K562 (cell line): ENCODE data around the gene MSX1. TPM values are rescaled to one million over a fixed set of nuclear protein-coding genes. Genes with fewer than 3 reads are reported as not detected.

Experiments used
- ATAC-seq: fragments of 200-7000 bp; cut with Tn5 transposase; 3 replicates; pipeline ENCODE4 v1.9.1; 2020; ENCODE audit warnings: moderate library complexity
- BruUV-seq: library from RNA; stranded (reverse); fragments of 400-500 nt; replicated peaks from 2 replicates; lab custom pipeline; 2021; lab: Mats Ljungman, UMichigan
- CTCF ChIA-PET: fragments of 300-600 bp; formaldehyde crosslinking; extraction: SDS; loops from one replicate; lab custom pipeline; 2021; ENCODE audit warnings: low intra/inter-chr PET ratio; lab: Yijun Ruan, JAX
- POLR2A ChIA-PET: fragments of 300-600, 350-650 bp; sonication (Branson Sonifier 250); formaldehyde crosslinking; extraction: SDS; loops from one replicate; lab custom pipeline; 2021; ENCODE audit warnings: antibody characterized with exemption, inconsistent platforms; lab: Yijun Ruan, JAX
- DNase-seq, 4 experiments: peaks; one replicate each; pipeline versions ENCODE4 v3.0.0 to v3.0.0-alpha.2; 2011 to 2018; ENCODE audit warnings: low spot score in 3 of 4, mixed read lengths in 3 of 4; ENCODE audit errors: extremely low read depth in 1 of 4
- FAIRE-seq: peaks from 2 replicates; lab custom pipeline; 2011; peaks lifted over from hg19 to GRCh38; lab: Jason Lieb, UNC
- H2AFZ ChIP-seq: 2 replicates; pipeline ENCODE4 v1.6.0; 2011; ENCODE audit warnings: low read depth, low read length, control low read depth, inconsistent platforms
- H3K27ac ChIP-seq: fragments of 200-600 bp; 3 replicates; pipeline ENCODE4 v1.8.0; 2011; ENCODE audit warnings: low read depth, mild to moderate bottlenecking, control low read depth, inconsistent platforms, low read length, moderate library complexity, mixed read lengths; ENCODE audit errors: extremely low read depth
- H3K27me3 ChIP-seq, 2 experiments: fragments of 300-600 bp in 1 of 2; 2 replicates in 1 of 2; 3 replicates in 1 of 2; pipeline versions ENCODE4 v1.6.0 to v1.8.0; 2011; ENCODE audit warnings: inconsistent platforms in 2 of 2, low read length in 2 of 2, mild to moderate bottlenecking in 1 of 2, mixed read lengths in 1 of 2, moderate library complexity in 1 of 2; ENCODE audit not compliant: control insufficient read depth in 2 of 2, insufficient read depth in 2 of 2
- H3K36me3 ChIP-seq: fragments of 300-600 bp; 3 replicates; pipeline ENCODE4 v1.8.0; 2011; ENCODE audit warnings: mild to moderate bottlenecking, low read length, inconsistent platforms; ENCODE audit not compliant: control insufficient read depth, insufficient read depth
- H3K4me1 ChIP-seq, 2 experiments: fragments of 200-600 bp in 1 of 2; replicated peaks in 1 of 2; 2 replicates in 1 of 2; 3 replicates in 1 of 2; pipeline versions ENCODE4 v1.5.1 to v1.8.0; 2011; ENCODE audit warnings: inconsistent platforms in 2 of 2, low read length in 2 of 2, mild to moderate bottlenecking in 1 of 2, mixed read lengths in 1 of 2, moderate library complexity in 1 of 2; ENCODE audit not compliant: control insufficient read depth in 2 of 2, insufficient read depth in 2 of 2
- H3K4me2 ChIP-seq: 2 replicates; pipeline ENCODE4 v1.6.1; 2011; ENCODE audit warnings: low read length, control low read depth, inconsistent platforms, mixed read lengths; ENCODE audit not compliant: insufficient read depth
- H3K4me3 ChIP-seq: fragments of 200-600 bp; sonication (generic), shearing (Covaris generic); 2 replicates; pipeline ENCODE4 v1.5.1; 2016; ENCODE audit warnings: control low read depth, inconsistent platforms
- H3K79me2 ChIP-seq: fragments of 200-600 bp; 3 replicates; pipeline ENCODE4 v1.8.0; 2011; ENCODE audit warnings: low read length, inconsistent platforms; ENCODE audit not compliant: control insufficient read depth, insufficient read depth
- H3K9ac ChIP-seq, 2 experiments: 2 replicates each; pipeline versions ENCODE4 v1.6.0 to v1.6.1; 2011; ENCODE audit warnings: low read depth in 2 of 2, low read length in 2 of 2, control low read depth in 1 of 2, inconsistent platforms in 1 of 2, mild to moderate bottlenecking in 1 of 2, mixed read lengths in 1 of 2; ENCODE audit not compliant: insufficient read depth in 1 of 2
- H3K9me1 ChIP-seq: one replicate; pipeline ENCODE4 v1.6.0; 2011; ENCODE audit warnings: inconsistent platforms, mild to moderate bottlenecking, low read length, moderate library complexity; ENCODE audit not compliant: control insufficient read depth, insufficient read depth
- H3K9me3 ChIP-seq: replicated peaks from 2 replicates; pipeline ENCODE4 v1.5.1; 2011; ENCODE audit warnings: low read depth, low read length, inconsistent platforms; ENCODE audit not compliant: control insufficient read depth, insufficient read depth
- H4K20me1 ChIP-seq: replicated peaks from 2 replicates; pipeline ENCODE4 v1.6.1; 2011; ENCODE audit warnings: low read length, inconsistent platforms, mixed read lengths; ENCODE audit not compliant: control insufficient read depth, insufficient read depth
- ARHGAP35 ChIP-seq: fragments of 450-650 bp; IDR thresholded peaks from 2 replicates; pipeline ENCODE4 v1.6.1; 2018; ENCODE audit not compliant: partially characterized antibody
- CXXC5 ChIP-seq: fragments of 250-450 bp; sonication (Bioruptor Pico); IDR thresholded peaks from 2 replicates; pipeline ENCODE4 v1.8.0; 2022; ENCODE audit warnings: inconsistent platforms, mild to moderate bottlenecking, moderate library complexity
- DNMT1 ChIP-seq: fragments of 450-650 bp; IDR thresholded peaks from 2 replicates; pipeline ENCODE4 v1.6.1; 2016; ENCODE audit warnings: antibody characterized with exemption, mild to moderate bottlenecking
- ILK ChIP-seq: fragments of 450-650 bp; IDR thresholded peaks from 2 replicates; pipeline ENCODE4 v1.6.1; 2016; ENCODE audit warnings: missing genetic modification characterization, low read depth, mild to moderate bottlenecking, missing compliant biosample characterization, moderate library complexity, borderline replicate concordance
- ZNF165 ChIP-seq: fragments of 250-450 bp; sonication (Bioruptor Pico); IDR thresholded peaks from 2 replicates; pipeline ENCODE4 v1.4.0; 2020; ENCODE audit warnings: borderline replicate concordance
- ZNF277 ChIP-seq: fragments of 250-450 bp; sonication (Bioruptor Pico); IDR thresholded peaks from 2 replicates; pipeline ENCODE4 v1.8.0; 2022; ENCODE audit warnings: inconsistent platforms, mild to moderate bottlenecking, moderate library complexity, borderline replicate concordance
- ZNF408 ChIP-seq: fragments of 250-450 bp; sonication (Bioruptor Pico); IDR thresholded peaks from 2 replicates; pipeline ENCODE4 v1.4.0; 2020; ENCODE audit warnings: low read depth, mild to moderate bottlenecking, moderate library complexity
- whole genome bisulfite sequencing: fragments of 100-300 bp; shearing (Covaris generic); methylation state at CpG from one replicate; pipeline ENCODE4 v1.1.6; 2016; ENCODE audit warnings: low coverage, mixed read lengths; ENCODE audit not compliant: insufficient coverage; ENCODE audit errors: missing lambda C conversion rate; 5-methylcytosine and 5-hydroxymethylcytosine counted together
- in situ Hi-C: fragments of 300-500 bp; cut with MboI; formaldehyde crosslinking; loops from 4 replicates; pipeline ENCODE4 v1.15.0; 2018; ENCODE audit warnings: inconsistent platforms, mixed read lengths
- intact Hi-C: fragments of 100-400 bp; cut with micrococcal nuclease; formaldehyde crosslinking; loops from 2 replicates; pipeline ENCODE4 v1.14.2; 2022
- polyA plus RNA-seq, 8 experiments: library from polyadenylated mRNA; depleted of rRNA in 4 of 8; stranded (reverse) in 5 of 8; unstranded in 3 of 8; fragments of >200 nt; fragmentation: Nextera tagmentation in 2 of 8; fragmentation: Illumina TruSeq in 1 of 8; extraction: Ambion mirVana in 2 of 8; extraction: Trizol in 1 of 8; gene quantifications; 2 replicates each; pipeline versions ENCODE4 v1.2.1 to v1.2.3, GENCODE V29; 2011 to 2014; ENCODE audit warnings: inconsistent platforms in 1 of 8, missing spikeins in 1 of 8
- total RNA-seq, 7 experiments: library from RNA; depleted of rRNA in 6 of 7; stranded (reverse); fragments of >200 nt in 6 of 7; fragmentation: Illumina TruSeq in 2 of 7; extraction: Trizol in 2 of 7; gene quantifications; 2 replicates each; pipeline versions ENCODE4 v1.2.1 to v1.2.3, GENCODE V29; 2011 to 2021; ENCODE audit warnings: low replicate concordance in 1 of 7

Gene MSX1
- total and polyA plus RNA-seq, 9 of the 15 experiments (the other 6 are each of a cell fraction or from before 2014, with no cell fraction given): 1.3 to 6.3 (median 2.3) TPM

DNA sequence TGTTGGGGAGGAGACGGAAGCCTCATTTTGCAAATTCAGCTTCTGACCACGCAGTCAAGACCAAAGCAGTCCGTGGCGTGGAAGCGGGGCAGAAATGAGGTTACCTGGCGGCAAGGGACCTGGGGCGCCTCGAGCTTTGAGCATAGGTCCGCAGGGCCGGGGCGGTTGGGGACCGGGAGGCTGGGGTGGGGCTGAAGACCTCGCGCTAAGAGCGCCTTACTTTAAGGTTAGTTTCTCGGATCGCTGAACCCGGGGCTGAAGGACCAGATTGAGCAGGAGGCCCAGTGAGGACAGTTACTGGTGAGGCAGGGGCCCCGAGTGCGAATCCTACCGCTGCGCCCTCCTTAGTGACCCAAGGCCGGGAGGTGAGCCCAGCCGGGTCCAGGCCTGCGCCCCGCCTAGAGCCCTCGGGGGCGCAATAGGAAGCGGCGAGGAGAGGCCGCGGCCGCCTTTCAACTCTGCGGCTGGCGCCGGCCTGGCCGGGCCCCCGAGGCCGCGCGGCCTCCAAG, 7.5 kb downstream of the MSX1 start:
- 12% methylated on average over 20 of the region's 41 CpGs for WGBS
- in situ Hi-C loops (no loop called here), intact Hi-C loops (no loop called here)
- H3K27ac ChIP-seq: no peak overlapping the region
- no peak for TF ChIP-seq ZNF408
- TF ChIP-seq ZNF277: no peak
- no peak for TF ChIP-seq ARHGAP35
- TF ChIP-seq CXXC5 (CRISPR knock-in tag): no peak
- no peak for TF ChIP-seq ILK (tag)
- no peak for TF ChIP-seq ZNF165 (CRISPR knock-in tag)
- TF ChIP-seq DNMT1: no peak
- no peak for ATAC-seq
- H3K79me2 ChIP-seq: no peaks in the 10 kb centered on the region
- FAIRE-seq: no peak
- no peaks in the 10 kb centered on the region; the same call in 2 of the 3 replicates for H3K36me3 ChIP-seq
- H3K9me3 ChIP-seq: no peaks in the 10 kb centered on the region
- no peaks in the 10 kb centered on the region for H3K9me1 ChIP-seq
- CTCF ChIA-PET: no interaction called here
- BruUV-seq: no TSS peak
- no peak overlapping the region for H3K9ac ChIP-seq
- no peak overlapping the region for H2AFZ ChIP-seq
- H4K20me1 ChIP-seq: no peaks in the 10 kb centered on the region; the same call in 1 of the 2 replicates
- no peak overlapping the region for H3K4me3 ChIP-seq
- POLR2A ChIA-PET: interaction anchor here (0.7 to 1.2 kb wide), 2 partner anchors 9 to 198 kb away, joined by 3 read pairs; no protein-coding TSS in a partner anchor
- H3K4me2 ChIP-seq: no peak overlapping the region
- peaks cover 49 to 73% of the 10 kb centered on the region in 2 experiments for H3K27me3 ChIP-seq
- H3K4me1 ChIP-seq: peaks cover 0 to 6% of the 10 kb centered on the region in 2 experiments; a peak in 2 of 5 replicates
- no peak for DNase-seq
